ENCODE measurements around the gene ZNF558. TPM values are rescaled to one million over a fixed set of nuclear protein-coding genes. Genes with fewer than 3 reads are reported as not detected.
A peak's percentile ranks its signal among the peaks of the same experiment; 100 is the strongest.

The ZNF558 gene
- 27.9 TPM for total RNA-seq

GRCh38 chr19:8832132-8833021 lies at the start of gene ZNF558, which contains the start of gene MBD3L1:
ZNF558 (minus strand) TSS chr19:8832304; CDS start chr19:8822659, 9,645 bp downstream.
MBD3L1 (plus strand) TSS chr19:8832377; CDS start chr19:8842679, 10,302 bp downstream.
- DNase-seq (ENCODE audit: low spot score), result peak; percentile 98

GRCh38 chr19:8881512-8881911 lies 49.4 kb upstream of the ZNF558 start:
- no peak for DNase-seq (ENCODE audit: low spot score)

- no peak for DNase-seq (ENCODE audit: low spot score)
Measured at GRCh38 chr19:8880868-8881488, 48.9 kb upstream of the ZNF558 start.

GRCh38 chr19:8877854-8878705 lies 46.0 kb upstream of the ZNF558 start:
- DNase-seq (ENCODE audit: low spot score), result no peak

- no peak for DNase-seq (ENCODE audit: low spot score)
Measured at GRCh38 chr19:8866344-8866743, 34.2 kb upstream of the ZNF558 start.

GRCh38 chr19:8858260-8858659 lies 26.2 kb upstream of the ZNF558 start:
- no peak for DNase-seq (ENCODE audit: low spot score)

GRCh38 chr19:8850488-8850887 lies 18.4 kb upstream of the ZNF558 start:
- DNase-seq (ENCODE audit: low spot score), result no peak

GRCh38 chr19:8849232-8849631 lies 17.1 kb upstream of the ZNF558 start:
- DNase-seq (ENCODE audit: low spot score), result no peak

- no peak for DNase-seq (ENCODE audit: low spot score)
Measured at GRCh38 chr19:8846819-8847218, 14.7 kb upstream of the ZNF558 start.

- DNase-seq (ENCODE audit: low spot score), result no peak
Measured at GRCh38 chr19:8840708-8841107, 8.6 kb upstream of the ZNF558 start.

- DNase-seq (ENCODE audit: low spot score), result no peak
Measured at GRCh38 chr19:8835877-8836276, 3.8 kb upstream of the ZNF558 start.

- no peak for DNase-seq (ENCODE audit: low spot score)
Measured at GRCh38 chr19:8835446-8835845, 3.3 kb upstream of the ZNF558 start.

GRCh38 chr19:8831832-8832131 lies 322 bp downstream of the ZNF558 start:
- no peak for DNase-seq (ENCODE audit: low spot score)

- no peak for DNase-seq (ENCODE audit: low spot score)
Measured at GRCh38 chr19:8831373-8831772, 731 bp downstream of the ZNF558 start.

GRCh38 chr19:8827277-8827676 lies 4.8 kb downstream of the ZNF558 start:
- DNase-seq (ENCODE audit: low spot score), result no peak

GRCh38 chr19:8826371-8826770 lies 5.7 kb downstream of the ZNF558 start:
- DNase-seq (ENCODE audit: low spot score), result no peak

- no peak for DNase-seq (ENCODE audit: low spot score)
Measured at GRCh38 chr19:8821748-8822241, 10.3 kb downstream of the ZNF558 start.

GRCh38 chr19:8820234-8820633 lies 11.9 kb downstream of the ZNF558 start:
- no peak for DNase-seq (ENCODE audit: low spot score)

GRCh38 chr19:8815780-8816179 lies 16.3 kb downstream of the ZNF558 start:
- no peak for DNase-seq (ENCODE audit: low spot score)

GRCh38 chr19:8814176-8814575 lies 17.9 kb downstream of the ZNF558 start:
- no peak for DNase-seq (ENCODE audit: low spot score)

GRCh38 chr19:8811315-8812172 lies 20.6 kb downstream of the ZNF558 start:
- no peak for DNase-seq (ENCODE audit: low spot score)
